Activated CD4-positive, alpha-beta memory T cell treated with anti-CD3 and anti-CD28 coated beads, Interleukin-2, amount 10 ng/mL, durations not matched to agents 7 days and 5 days (primary cell): ENCODE results near the gene CHRNB4. TPM values are rescaled to one million over a fixed set of nuclear protein-coding genes. Genes with fewer than 3 reads are reported as not detected.
"Not testable (repeated sequence)": the region's sequence is repeated elsewhere in the genome, so short reads cannot be mapped to it uniquely, and the experiment has no call there.

Experiments
- CTCF ChIA-PET: fragments of 350-600 bp; sonication (Branson Sonifier 250); formaldehyde crosslinking; loops from one replicate; lab custom pipeline; 2021; ENCODE audit warnings: antibody characterized with exemption, inconsistent platforms; lab: Charles Lee
- POLR2A ChIA-PET: fragments of 350-600 bp; sonication (Branson Sonifier 250); formaldehyde crosslinking; loops from one replicate; lab custom pipeline; 2021; ENCODE audit warnings: antibody characterized with exemption; lab: Charles Lee
- DNase-seq: peaks from one replicate; pipeline ENCODE4 v3.0.0-alpha.2; 2020
- H3K27ac Mint-ChIP-seq: one replicate; pipeline ENCODE4 v1.8.0; 2021; ENCODE audit warnings: mild to moderate bottlenecking, mixed read lengths
- H3K27me3 Mint-ChIP-seq: one replicate; pipeline ENCODE4 v1.8.0; 2021; ENCODE audit warnings: mixed read lengths
- H3K36me3 Mint-ChIP-seq: one replicate; pipeline ENCODE4 v1.8.0; 2021; ENCODE audit warnings: low read depth, mixed read lengths
- H3K4me1 Mint-ChIP-seq: one replicate; pipeline ENCODE4 v1.8.0; 2021; ENCODE audit warnings: mixed read lengths
- H3K4me3 Mint-ChIP-seq: one replicate; pipeline ENCODE4 v1.8.0; 2021; ENCODE audit warnings: mild to moderate bottlenecking, mixed read lengths
- H3K9me3 Mint-ChIP-seq: one replicate; pipeline ENCODE4 v1.8.0; 2021; ENCODE audit warnings: mixed read lengths
- total RNA-seq, 2 experiments: library from RNA; stranded (reverse); gene quantifications; one replicate each; pipeline ENCODE4 v1.2.3, GENCODE V29; 2021

The CHRNB4 gene
- total RNA-seq, 2 experiments from 2014 or later = not detected

DNA sequence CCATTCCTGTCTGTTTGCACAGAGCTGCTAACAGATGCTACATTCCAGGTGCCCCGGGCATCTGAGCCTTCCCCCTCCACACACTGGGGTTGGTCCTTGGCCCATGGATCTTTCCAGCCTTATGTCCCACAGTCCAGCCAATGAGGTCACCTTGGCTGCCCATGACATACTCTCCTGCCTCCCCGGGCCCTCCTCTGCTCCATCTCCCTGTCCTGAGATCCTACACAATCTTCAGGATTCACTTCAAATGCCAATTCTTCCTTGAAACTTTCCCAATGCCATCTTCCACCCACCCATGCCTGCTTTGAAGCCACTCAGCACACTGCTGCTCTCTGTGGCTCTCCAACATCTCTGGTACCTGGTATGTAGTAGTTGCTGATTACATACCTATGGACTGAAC lies 24.5 kb downstream of the CHRNB4 start:
- Mint-ChIP-seq H3K27ac (no peak overlapping the region), H3K4me1 (peaks cover 2% of the 10 kb centered on the region), H3K36me3 (no peaks in the 10 kb centered on the region), H3K9me3 (no peaks in the 10 kb centered on the region), H3K4me3 (no peak overlapping the region), H3K27me3 (peaks cover 24% of the 10 kb centered on the region)
- ChIA-PET POLR2A (no interaction called here), CTCF (interaction anchor here (3.9 kb wide), 1 partner anchor 93 kb away, joined by 16 read pairs; no protein-coding TSS in a partner anchor)
- DNase-seq = no peak

DNA sequence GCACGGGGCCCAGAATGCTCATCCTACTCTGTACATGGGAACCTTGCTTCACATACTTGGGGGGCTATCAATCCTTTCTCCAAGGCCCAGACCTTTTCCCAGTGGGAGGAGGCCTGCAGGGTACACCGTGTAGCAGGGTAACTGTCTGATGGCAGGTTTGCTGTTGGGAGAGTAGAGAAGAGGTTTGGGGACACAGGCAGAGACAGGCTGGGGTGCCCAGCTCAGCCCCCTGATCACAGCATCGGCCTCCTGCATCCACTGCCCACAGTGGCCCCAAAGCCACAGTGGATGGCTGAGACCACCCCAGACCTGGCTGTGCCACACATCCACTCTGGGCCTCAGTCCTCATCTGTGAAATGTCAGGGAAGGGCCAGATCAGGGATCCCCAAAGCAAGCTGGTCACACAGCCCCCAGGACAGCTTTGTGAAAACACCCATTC lies 25.8 kb downstream of the CHRNB4 start:
- Mint-ChIP-seq H3K4me3 (no peak overlapping the region), H3K27ac (no peak overlapping the region), H3K36me3 (no peaks in the 10 kb centered on the region), H3K27me3 (peaks cover 20% of the 10 kb centered on the region), H3K4me1 (peaks cover 2% of the 10 kb centered on the region), H3K9me3 (no peaks in the 10 kb centered on the region)
- ChIA-PET POLR2A (no interaction called here), CTCF (interaction anchor here (3.9 kb wide), 1 partner anchor 94 kb away, joined by 16 read pairs; no protein-coding TSS in a partner anchor)
- DNase-seq = no peak

DNA sequence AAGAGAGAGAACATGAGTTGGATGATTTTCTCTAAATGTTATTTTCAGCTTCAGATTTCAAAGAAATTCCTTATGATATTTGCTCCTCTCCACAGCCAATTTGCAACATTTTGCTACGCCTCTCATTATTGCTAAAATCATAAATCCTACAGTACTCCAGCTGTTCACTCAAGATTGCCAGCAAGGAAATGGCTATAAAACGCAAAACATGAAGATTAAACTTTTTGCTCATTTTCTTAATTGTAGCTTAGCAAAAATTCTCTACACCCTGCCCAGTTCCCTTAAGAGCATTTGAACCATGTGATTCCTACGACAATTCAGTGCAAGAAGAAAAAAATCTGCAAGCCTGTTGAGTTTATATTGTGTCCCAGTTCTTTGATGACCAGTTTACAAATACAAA lies 27.0 kb downstream of the CHRNB4 start:
- no peaks in the 10 kb centered on the region for H3K36me3 Mint-ChIP-seq
- no peak overlapping the region for H3K4me3 Mint-ChIP-seq
- ChIA-PET CTCF (interaction anchor here (1.0 to 3.9 kb wide), 2 partner anchors 37 to 96 kb away, joined by 5 to 16 read pairs; no protein-coding TSS in a partner anchor), POLR2A (no interaction called here)
- H3K27ac Mint-ChIP-seq = no peak overlapping the region
- no peaks in the 10 kb centered on the region for H3K9me3 Mint-ChIP-seq
- peaks cover 2% of the 10 kb centered on the region for H3K4me1 Mint-ChIP-seq
- no peak for DNase-seq
- H3K27me3 Mint-ChIP-seq = peaks cover 15% of the 10 kb centered on the region

GRCh38 chr15:78609551-78609950 lies 31.5 kb downstream of the CHRNB4 start:
- H3K27me3 Mint-ChIP-seq = peaks cover 14% of the 10 kb centered on the region
- CTCF ChIA-PET, DNase-seq, H3K36me3 Mint-ChIP-seq, H3K4me3 Mint-ChIP-seq, POLR2A ChIA-PET, H3K4me1 Mint-ChIP-seq, H3K9me3 Mint-ChIP-seq, H3K27ac Mint-ChIP-seq: not testable (repeated sequence)

DNA sequence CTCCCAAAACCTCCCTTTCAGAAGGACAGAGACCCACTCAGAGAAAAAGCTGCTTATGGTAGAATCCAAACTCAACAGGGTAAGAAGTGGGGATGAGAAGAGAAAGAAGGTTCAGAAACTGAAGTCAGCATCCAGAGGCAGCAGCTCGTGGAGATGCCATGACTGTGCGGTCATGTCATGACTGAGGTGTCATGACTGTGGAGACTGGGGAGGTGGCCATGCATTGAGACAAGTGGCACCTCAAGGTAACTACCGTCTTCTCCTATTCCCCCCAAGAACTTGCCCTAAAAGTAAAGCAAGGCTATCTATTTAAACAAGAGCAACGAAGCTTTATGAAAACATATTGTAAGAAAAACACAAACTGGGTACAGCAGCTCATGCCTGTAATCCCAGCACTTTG lies 35.3 kb downstream of the CHRNB4 start:
- Mint-ChIP-seq H3K4me1 (no peaks in the 10 kb centered on the region), H3K4me3 (no peak overlapping the region)
- CTCF ChIA-PET = no interaction called here

DNA sequence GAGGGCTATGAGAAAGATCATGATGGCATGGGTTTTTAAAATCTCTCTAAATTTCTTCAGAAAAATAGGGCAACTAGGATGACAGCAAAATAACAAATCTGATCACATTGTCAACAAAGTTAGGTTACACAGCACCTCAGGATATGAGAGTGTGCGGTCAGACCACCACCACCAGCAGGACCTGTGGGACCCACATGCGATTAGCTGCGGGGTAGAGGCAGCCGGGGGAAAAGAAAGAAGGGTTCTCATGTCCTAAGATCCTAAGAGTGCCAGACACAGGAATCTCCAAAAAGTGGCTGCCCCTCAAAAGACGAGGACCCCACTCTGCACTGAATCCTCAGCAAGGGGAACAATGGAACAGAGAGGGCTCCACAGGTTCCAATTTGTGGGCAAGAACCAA lies 35.8 kb downstream of the CHRNB4 start:
- DNase-seq = no peak
- CTCF ChIA-PET = no interaction called here
- no peak overlapping the region for H3K4me3 Mint-ChIP-seq
- peaks cover 12% of the 10 kb centered on the region for H3K27me3 Mint-ChIP-seq
- H3K4me1 Mint-ChIP-seq = no peaks in the 10 kb centered on the region
- POLR2A ChIA-PET = no interaction called here
- no peak overlapping the region for H3K27ac Mint-ChIP-seq
- H3K36me3 Mint-ChIP-seq = no peaks in the 10 kb centered on the region
- H3K9me3 Mint-ChIP-seq = no peaks in the 10 kb centered on the region

More for the DNA sequence above, 35.3 kb downstream of the CHRNB4 start:
- peaks cover 14% of the 10 kb centered on the region for H3K27me3 Mint-ChIP-seq
- POLR2A ChIA-PET = no interaction called here
- no peak for DNase-seq
- H3K9me3 Mint-ChIP-seq = no peaks in the 10 kb centered on the region
- no peak overlapping the region for H3K27ac Mint-ChIP-seq
- H3K36me3 Mint-ChIP-seq = no peaks in the 10 kb centered on the region

GRCh38 chr15:78604420-78604819 lies 36.6 kb downstream of the CHRNB4 start:
- ChIA-PET CTCF (interaction anchor here (0.5 kb wide), 1 partner anchor 635 kb away, joined by 3 read pairs; no protein-coding TSS in a partner anchor), POLR2A (no interaction called here)
- H3K4me1 Mint-ChIP-seq = no peaks in the 10 kb centered on the region
- peaks cover 6% of the 10 kb centered on the region for H3K27me3 Mint-ChIP-seq
- no peaks in the 10 kb centered on the region for H3K9me3 Mint-ChIP-seq
- H3K27ac Mint-ChIP-seq = no peak overlapping the region
- H3K4me3 Mint-ChIP-seq = no peak overlapping the region
- H3K36me3 Mint-ChIP-seq = no peaks in the 10 kb centered on the region
- DNase-seq = no peak

- Mint-ChIP-seq H3K27ac (no peak overlapping the region), H3K4me1 (no peaks in the 10 kb centered on the region), H3K4me3 (no peak overlapping the region), H3K9me3 (no peaks in the 10 kb centered on the region), H3K27me3 (peaks cover 2% of the 10 kb centered on the region), H3K36me3 (no peaks in the 10 kb centered on the region)
- ChIA-PET CTCF (no interaction called here), POLR2A (no interaction called here)
- DNase-seq = no peak
Observed at GRCh38 chr15:78603467-78603866, 37.5 kb downstream of the CHRNB4 start.

- H3K36me3 Mint-ChIP-seq = no peaks in the 10 kb centered on the region
- ChIA-PET CTCF (no interaction called here), POLR2A (no interaction called here)
- no peaks in the 10 kb centered on the region for H3K9me3 Mint-ChIP-seq
- H3K27ac Mint-ChIP-seq = no peak overlapping the region
- no peak overlapping the region for H3K4me3 Mint-ChIP-seq
- no peak for DNase-seq
- no peaks in the 10 kb centered on the region for H3K27me3 Mint-ChIP-seq
- no peaks in the 10 kb centered on the region for H3K4me1 Mint-ChIP-seq
Observed at GRCh38 chr15:78599189-78599588, 41.8 kb downstream of the CHRNB4 start.

- Mint-ChIP-seq H3K4me3 (no peak overlapping the region), H3K27ac (no peak overlapping the region), H3K4me1 (no peaks in the 10 kb centered on the region), H3K9me3 (no peaks in the 10 kb centered on the region), H3K36me3 (no peaks in the 10 kb centered on the region), H3K27me3 (no peaks in the 10 kb centered on the region)
- POLR2A ChIA-PET = no interaction called here
- DNase-seq = no peak
- CTCF ChIA-PET = no interaction called here
Observed at GRCh38 chr15:78598348-78598747, 42.7 kb downstream of the CHRNB4 start.

DNA sequence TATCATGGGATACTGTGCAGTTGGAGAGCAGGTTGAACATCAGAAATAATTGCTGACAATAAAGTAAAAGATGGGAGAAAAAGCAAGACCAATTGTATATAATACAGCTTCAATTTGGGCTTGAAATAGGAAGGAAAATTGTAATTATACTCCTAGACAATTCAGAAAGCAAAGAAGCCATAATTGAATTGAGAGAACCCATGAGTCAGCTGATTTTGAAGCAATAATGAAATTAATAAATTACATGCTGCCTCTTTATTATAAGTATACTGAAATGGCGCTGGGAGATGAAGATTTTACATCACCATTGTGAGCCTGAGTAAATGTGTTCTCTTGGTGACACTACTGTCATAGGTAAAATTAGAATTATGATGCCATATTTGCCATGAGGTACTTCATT lies 43.4 kb downstream of the CHRNB4 start:
- Mint-ChIP-seq H3K4me3 (no peak overlapping the region), H3K27ac (no peak overlapping the region)
- CTCF ChIA-PET = interaction anchor here (1.2 kb wide), 1 partner anchor 22 kb away, joined by 3 read pairs; no protein-coding TSS in a partner anchor

GRCh38 chr15:78574944-78575343 lies 66.1 kb downstream of the CHRNB4 start:
- ChIA-PET CTCF (interaction anchor here (0.6 to 1.4 kb wide), 2 partner anchors 9 to 81 kb away, joined by 3 to 4 read pairs; no protein-coding TSS in a partner anchor), POLR2A (no interaction called here)
- peaks cover 4% of the 10 kb centered on the region for H3K27me3 Mint-ChIP-seq

More for the DNA sequence above, 43.4 kb downstream of the CHRNB4 start:
- no peak for DNase-seq
- H3K4me1 Mint-ChIP-seq = no peaks in the 10 kb centered on the region
- H3K36me3 Mint-ChIP-seq = no peaks in the 10 kb centered on the region
- POLR2A ChIA-PET = no interaction called here
- H3K9me3 Mint-ChIP-seq = no peaks in the 10 kb centered on the region
- no peaks in the 10 kb centered on the region for H3K27me3 Mint-ChIP-seq

More at GRCh38 chr15:78574944-78575343, 66.1 kb downstream of the CHRNB4 start:
- DNase-seq = no peak
- H3K4me3 Mint-ChIP-seq = no peak overlapping the region
- H3K36me3 Mint-ChIP-seq = no peaks in the 10 kb centered on the region
- no peak overlapping the region for H3K27ac Mint-ChIP-seq
- H3K9me3 Mint-ChIP-seq = no peaks in the 10 kb centered on the region
- H3K4me1 Mint-ChIP-seq = no peaks in the 10 kb centered on the region
